ENCODE results near the gene ADM2.
"Not testable (repeated sequence)": the region's sequence is repeated elsewhere in the genome, so short reads cannot be mapped to it uniquely, and the experiment has no call there.

The ADM2 gene

GRCh38 chr22:50526834-50527801 lies 45.8 kb downstream of the ADM2 start:
- DNase-seq = peak; percentile 56 to 63

DNA sequence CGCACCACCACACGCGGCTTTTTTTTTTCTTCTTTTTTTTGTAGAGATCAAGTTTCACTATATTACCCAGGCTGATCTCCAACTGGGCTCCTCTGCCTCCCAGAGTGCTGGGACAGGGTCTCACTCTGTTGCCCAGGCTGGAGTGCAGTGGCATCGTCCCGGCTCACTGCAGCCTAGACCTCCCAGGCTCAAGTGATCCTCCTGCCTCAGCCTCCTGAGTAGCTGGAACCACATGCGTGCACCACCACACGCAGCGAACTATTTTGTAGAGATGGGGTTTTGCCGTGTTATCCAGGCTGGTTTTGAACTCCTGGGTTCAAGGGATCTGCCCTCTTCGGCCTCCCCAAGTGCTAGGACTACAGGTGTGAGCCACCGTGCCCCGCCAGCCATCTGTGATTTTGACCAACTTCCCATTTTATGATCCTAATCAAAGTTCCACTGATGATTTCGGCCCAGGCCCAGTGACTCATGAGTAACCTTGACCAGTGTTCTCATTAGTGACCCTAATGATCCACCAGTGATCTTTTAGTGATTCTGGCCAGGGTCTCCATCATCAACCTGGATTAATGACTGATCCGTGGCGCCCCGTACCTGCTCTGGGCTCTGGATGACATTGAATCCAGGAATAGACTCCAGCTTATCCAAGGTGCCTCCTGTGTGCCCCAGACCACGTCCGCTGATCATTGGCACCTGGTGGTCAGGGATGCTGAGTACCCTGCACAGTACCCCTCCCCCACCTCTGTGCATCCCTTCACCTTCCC lies 46.8 kb downstream of the ADM2 start:
- no peak for DNase-seq

GRCh38 chr22:50528682-50529415 lies 47.5 kb downstream of the ADM2 start:
- no peak for DNase-seq

- no peak for DNase-seq
Observed at GRCh38 chr22:50529416-50529896, 48.1 kb downstream of the ADM2 start.

GRCh38 chr22:50529897-50530579 lies 48.7 kb downstream of the ADM2 start, which contains the start of gene TYMP:
TSS of gene TYMP (minus strand) at chr22:50530012. CDS start at chr22:50529709, 303 bp downstream.
- DNase-seq = peak; percentile 73 to 81

GRCh38 chr22:50530580-50530876 lies 49.2 kb downstream of the ADM2 start:
- DNase-seq = no peak

GRCh38 chr22:50530877-50531545 lies 49.7 kb downstream of the ADM2 start:
- DNase-seq = peak; percentile 85 to 87

- DNase-seq = peak; percentile 74 to 78
Observed at GRCh38 chr22:50531546-50531961, 50.2 kb downstream of the ADM2 start.

DNA sequence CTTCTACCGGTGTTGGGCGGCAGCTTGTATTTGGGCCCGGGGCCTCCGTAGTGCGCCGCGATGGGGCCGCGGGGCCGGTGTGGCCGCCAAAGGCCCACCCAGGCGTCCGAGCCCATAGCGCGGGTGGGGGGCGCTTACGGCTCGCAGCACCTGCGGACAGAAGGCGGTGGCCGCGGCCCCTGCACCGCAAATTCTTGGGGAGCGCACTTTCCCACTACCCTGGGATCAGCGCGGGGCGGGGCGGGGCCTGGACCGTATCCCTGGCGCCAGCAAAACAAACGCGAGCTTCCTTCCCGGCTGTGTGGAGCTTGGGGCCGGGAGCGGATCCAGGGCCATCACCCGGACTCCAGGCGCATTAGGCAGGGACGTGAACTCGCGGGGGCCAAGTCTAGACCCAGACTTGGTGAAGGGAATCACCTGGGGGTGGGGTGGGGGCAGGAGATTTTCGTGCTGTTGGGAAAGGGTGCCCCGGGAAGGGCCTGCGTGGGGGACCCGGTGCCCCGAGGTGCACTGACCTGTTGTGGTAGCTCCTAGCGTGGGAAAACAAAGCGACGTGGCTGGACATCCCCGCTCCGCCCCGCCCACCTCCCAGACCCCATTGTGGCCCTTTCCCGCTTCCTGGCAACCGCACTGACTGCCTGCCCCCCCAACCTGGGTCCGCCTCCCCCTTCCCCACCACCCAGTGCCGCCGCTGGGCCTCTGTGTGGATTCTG lies 50.8 kb downstream of the ADM2 start:
- DNase-seq = peak in 1 of 2 donors; percentile 50

DNA sequence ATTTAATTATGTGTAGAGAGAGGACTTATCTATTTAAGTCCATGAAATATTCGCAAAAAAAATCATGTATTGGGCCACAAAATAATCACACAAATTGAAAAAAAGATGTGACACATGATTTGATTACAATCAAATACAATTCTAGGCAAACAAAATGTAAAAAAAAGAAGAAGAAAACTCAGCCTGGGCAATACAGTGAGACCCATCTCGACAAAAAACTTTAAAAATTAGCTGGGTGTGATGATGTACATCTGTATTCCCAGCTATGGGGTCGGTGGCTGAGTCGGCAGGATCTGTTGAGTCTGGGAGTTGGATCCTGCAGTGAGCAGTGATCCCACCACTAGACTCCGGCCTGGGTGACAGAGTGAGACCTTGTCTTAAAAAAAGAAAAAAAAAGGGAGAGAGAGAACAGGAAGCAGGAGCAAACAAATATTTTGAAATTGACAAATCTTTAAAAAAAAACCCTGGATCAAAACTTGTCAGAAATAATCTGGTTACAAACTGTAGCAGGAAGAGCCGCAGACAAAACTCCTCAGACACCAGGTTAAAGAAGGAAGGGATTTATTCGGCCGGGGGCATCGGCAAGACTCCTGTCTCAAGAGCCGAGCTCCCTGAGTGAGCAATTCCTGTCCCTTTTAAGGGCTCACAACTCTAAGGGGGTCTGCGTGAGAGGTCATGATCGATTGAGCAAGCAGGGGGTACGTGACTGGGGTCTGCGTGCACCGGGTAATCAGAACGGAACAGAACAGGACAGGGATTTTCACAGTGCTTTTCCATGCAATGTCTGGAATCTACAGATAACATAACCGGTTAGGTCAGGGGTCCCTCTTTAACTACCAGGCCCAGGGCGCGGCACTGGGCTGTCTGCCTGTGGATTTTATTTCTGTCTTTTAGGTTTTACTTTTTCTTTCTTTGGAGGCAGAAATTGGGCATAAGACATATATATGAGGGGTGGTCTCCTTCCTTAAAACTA lies 51.8 kb downstream of the ADM2 start:
- DNase-seq = no peak

GRCh38 chr22:50533856-50534711 lies 52.7 kb downstream of the ADM2 start:
- DNase-seq = not testable (repeated sequence)

DNA sequence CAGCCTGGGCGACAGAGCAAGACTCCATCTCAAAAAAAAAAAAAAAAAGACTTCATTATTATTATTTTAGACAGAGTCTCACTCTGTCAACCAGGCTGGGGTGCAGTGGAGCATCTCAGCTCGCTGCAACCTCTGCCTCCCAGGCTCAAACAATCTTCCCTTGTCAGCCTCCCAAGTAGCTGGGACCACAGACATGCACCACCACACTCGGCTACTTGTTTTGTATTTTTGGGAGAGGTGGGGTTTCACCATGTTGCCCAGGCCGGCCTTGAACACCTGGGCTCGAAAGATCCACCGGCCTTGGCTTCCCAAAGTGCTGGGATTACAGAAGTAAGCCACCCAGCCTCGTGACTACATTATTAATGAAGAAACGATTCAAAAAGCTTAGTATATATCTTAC lies 53.8 kb downstream of the ADM2 start:
- DNase-seq = no peak

All from stimulated activated CD4-positive, alpha-beta T cell treated with anti-CD3 and anti-CD28 coated beads, Interleukin-2, amount 100 ng/mL, for 24 hours (primary cell).